ENCODE data around the gene ANKRD13D. TPM values are rescaled to one million over a fixed set of nuclear protein-coding genes. Genes with fewer than 3 reads are reported as not detected.

Gene ANKRD13D
- total RNA-seq, 1 donor from 2014 or later, result 40.8 TPM

- TF ChIP-seq CTCF (IDR thresholded peaks at IDR 0.05; ENCODE audit: insufficient read depth, low read depth, low read length), result no peak
- H3K79me2 ChIP-seq (ENCODE audit: insufficient read depth, low read length), result peaks cover 23% of the 10 kb centered on the region
- H4K20me1 ChIP-seq (ENCODE audit: insufficient read depth, low read length), result peaks cover 34% of the 10 kb centered on the region
- Mint-ChIP-seq H3K4me1 (ENCODE audit: low read depth, unreplicated experiment) (peaks cover 2% of the 10 kb centered on the region), H3K27me3 (ENCODE audit: low read depth, unreplicated experiment) (peaks cover 1% of the 10 kb centered on the region), H3K27ac (ENCODE audit: unreplicated experiment) (no peak overlapping the region), H3K36me3 (ENCODE audit: low read depth, unreplicated experiment) (peaks cover 32% of the 10 kb centered on the region), H3K9me3 (ENCODE audit: unreplicated experiment) (peaks cover 9% of the 10 kb centered on the region), H3K4me3 (ENCODE audit: unreplicated experiment) (no peak overlapping the region)
- DNase-seq (ENCODE audit: low read depth), result no peak
- H3K27ac ChIP-seq (ENCODE audit: low read depth, low read length), result no peak overlapping the region
- H3K4me2 ChIP-seq (ENCODE audit: low read length), result no peak overlapping the region
- no peaks in the 10 kb centered on the region for H3K27me3 ChIP-seq (ENCODE audit: insufficient read depth, low read length)
- H2AFZ ChIP-seq (ENCODE audit: low read depth, low read length), result no peak overlapping the region
- H3K4me1 ChIP-seq (ENCODE audit: insufficient read depth, low read length), result peaks cover 8% of the 10 kb centered on the region
- no peak overlapping the region for H3K9ac ChIP-seq (ENCODE audit: low read length)
- H3K36me3 ChIP-seq (ENCODE audit: insufficient read depth, low read length), result peaks cover 11% of the 10 kb centered on the region
- FAIRE-seq, result no peak
- no peak overlapping the region for H3K4me3 ChIP-seq (ENCODE audit: insufficient read depth, low read depth, low read length)
- peaks cover 3% of the 10 kb centered on the region for H3K9me3 ChIP-seq (ENCODE audit: insufficient read depth, low read depth, low read length)
Observed at GRCh38 chr11:67299471-67300191, 10.5 kb downstream of the ANKRD13D start.

- Histone ChIP-seq H3K27me3 (ENCODE audit: insufficient read depth, low read length) (no peaks in the 10 kb centered on the region), H3K4me3 (ENCODE audit: insufficient read depth, low read depth, low read length) (no peak overlapping the region), H3K27ac (ENCODE audit: low read depth, low read length) (no peak overlapping the region), H3K4me2 (ENCODE audit: low read length) (no peak overlapping the region), H3K36me3 (ENCODE audit: insufficient read depth, low read length) (peaks cover 10% of the 10 kb centered on the region), H2AFZ (ENCODE audit: low read depth, low read length) (no peak overlapping the region), H3K4me1 (ENCODE audit: insufficient read depth, low read length) (peaks cover 10% of the 10 kb centered on the region), H4K20me1 (ENCODE audit: insufficient read depth, low read length) (peaks cover 33% of the 10 kb centered on the region), H3K79me2 (ENCODE audit: insufficient read depth, low read length) (peaks cover 18% of the 10 kb centered on the region), H3K9me3 (ENCODE audit: insufficient read depth, low read depth, low read length) (peaks cover 3% of the 10 kb centered on the region), H3K9ac (ENCODE audit: low read length) (no peak overlapping the region)
- H3K27me3 Mint-ChIP-seq (ENCODE audit: low read depth, unreplicated experiment), result peaks cover 2% of the 10 kb centered on the region
- no peak for FAIRE-seq
- peaks cover 5% of the 10 kb centered on the region for H3K4me1 Mint-ChIP-seq (ENCODE audit: low read depth, unreplicated experiment)
- no peak overlapping the region for H3K27ac Mint-ChIP-seq (ENCODE audit: unreplicated experiment)
- no peak for TF ChIP-seq CTCF (IDR thresholded peaks at IDR 0.05; ENCODE audit: insufficient read depth, low read depth, low read length)
- TF ChIP-seq EZH2 (IDR thresholded peaks at IDR 0.05; ENCODE audit: insufficient read depth, low read length), result no peak
- H3K4me3 Mint-ChIP-seq (ENCODE audit: unreplicated experiment), result no peak overlapping the region
- peaks cover 5% of the 10 kb centered on the region for H3K9me3 Mint-ChIP-seq (ENCODE audit: unreplicated experiment)
- H3K36me3 Mint-ChIP-seq (ENCODE audit: low read depth, unreplicated experiment), result peaks cover 25% of the 10 kb centered on the region
- no peak for DNase-seq (ENCODE audit: low read depth)
Observed at GRCh38 chr11:67300256-67300755, 11.2 kb downstream of the ANKRD13D start.

- FAIRE-seq (no peak), DNase-seq (ENCODE audit: low read depth) (no peak)
- H3K4me3 ChIP-seq (ENCODE audit: insufficient read depth, low read depth, low read length), result no peak overlapping the region
- peaks cover 2% of the 10 kb centered on the region for H3K27me3 Mint-ChIP-seq (ENCODE audit: low read depth, unreplicated experiment)
- no peak overlapping the region for H2AFZ ChIP-seq (ENCODE audit: low read depth, low read length)
- TF ChIP-seq EZH2 (IDR thresholded peaks at IDR 0.05; ENCODE audit: insufficient read depth, low read length), result no peak
- H3K4me3 Mint-ChIP-seq (ENCODE audit: unreplicated experiment), result no peak overlapping the region
- no peaks in the 10 kb centered on the region for H3K9me3 ChIP-seq (ENCODE audit: insufficient read depth, low read depth, low read length)
- peaks cover 3% of the 10 kb centered on the region for H3K9me3 Mint-ChIP-seq (ENCODE audit: unreplicated experiment)
- H3K4me2 ChIP-seq (ENCODE audit: low read length), result no peak overlapping the region
- H3K4me1 ChIP-seq (ENCODE audit: insufficient read depth, low read length), result peaks cover 10% of the 10 kb centered on the region
- peaks cover 21% of the 10 kb centered on the region for H3K36me3 Mint-ChIP-seq (ENCODE audit: low read depth, unreplicated experiment)
- no peak overlapping the region for H3K9ac ChIP-seq (ENCODE audit: low read length)
- H4K20me1 ChIP-seq (ENCODE audit: insufficient read depth, low read length), result peaks cover 33% of the 10 kb centered on the region
- peaks cover 13% of the 10 kb centered on the region for H3K79me2 ChIP-seq (ENCODE audit: insufficient read depth, low read length)
- peaks cover 7% of the 10 kb centered on the region for H3K36me3 ChIP-seq (ENCODE audit: insufficient read depth, low read length)
- no peak overlapping the region for H3K27ac ChIP-seq (ENCODE audit: low read depth, low read length)
- H3K27me3 ChIP-seq (ENCODE audit: insufficient read depth, low read length), result no peaks in the 10 kb centered on the region
- peaks cover 5% of the 10 kb centered on the region for H3K4me1 Mint-ChIP-seq (ENCODE audit: low read depth, unreplicated experiment)
- H3K27ac Mint-ChIP-seq (ENCODE audit: unreplicated experiment), result no peak overlapping the region
Observed at GRCh38 chr11:67300756-67301312, 11.7 kb downstream of the ANKRD13D start.

Measured in astrocyte (in vitro differentiated cells and primary cell).